ENCODE measurements around the gene DOCK3.

GRCh38 chr3:51276046-51276445 is 601.3 kb downstream of the DOCK3 start:
- no peak for TF ChIP-seq CTCF (conservative IDR thresholded peaks at IDR 0.05 in 1 of 2, IDR thresholded peaks at IDR 0.05 in 1 of 2; ENCODE audit: extremely low read depth in 1 of 2, insufficient read depth in 1 of 2, low read depth in 1 of 2, low read length in 2 of 2)
- no peak for TF ChIP-seq EZH2 (IDR thresholded peaks at IDR 0.05; ENCODE audit: borderline replicate concordance, low read length)

Measured in mammary epithelial cell (primary cell).